Gastroesophageal sphincter (tissue), 3 donors: Measurements from ENCODE around the gene TSPAN5.

Experiments used
- CTCF ChIP-seq, 4 experiments: fragments of 200-600 bp in 2 of 4; fragments of 450-650 bp in 2 of 4; sonication (generic) in 1 of 4; IDR thresholded peaks; one replicate each; pipeline ENCODE4 v1.5.1; 2017 to 2019; ENCODE audit warnings: antibody characterized with exemption in 4 of 4, mild to moderate bottlenecking in 2 of 4, moderate library complexity in 2 of 4
- EP300 ChIP-seq: sonication (generic); formaldehyde crosslinking; IDR thresholded peaks from one replicate; pipeline ENCODE4 v1.6.1; 2017; ENCODE audit warnings: antibody characterized with exemption, mild to moderate bottlenecking
- POLR2A ChIP-seq, 2 donors: fragments of 450-650 bp; IDR thresholded peaks; one replicate each; pipeline ENCODE4 v1.6.1; 2017; ENCODE audit warnings: antibody characterized with exemption in 2 of 2, mild to moderate bottlenecking in 2 of 2, moderate library complexity in 1 of 2
- POLR2AphosphoS5 ChIP-seq: sonication (generic); formaldehyde crosslinking; IDR thresholded peaks from one replicate; pipeline ENCODE4 v1.6.1; 2017; ENCODE audit warnings: antibody characterized with exemption

DNA sequence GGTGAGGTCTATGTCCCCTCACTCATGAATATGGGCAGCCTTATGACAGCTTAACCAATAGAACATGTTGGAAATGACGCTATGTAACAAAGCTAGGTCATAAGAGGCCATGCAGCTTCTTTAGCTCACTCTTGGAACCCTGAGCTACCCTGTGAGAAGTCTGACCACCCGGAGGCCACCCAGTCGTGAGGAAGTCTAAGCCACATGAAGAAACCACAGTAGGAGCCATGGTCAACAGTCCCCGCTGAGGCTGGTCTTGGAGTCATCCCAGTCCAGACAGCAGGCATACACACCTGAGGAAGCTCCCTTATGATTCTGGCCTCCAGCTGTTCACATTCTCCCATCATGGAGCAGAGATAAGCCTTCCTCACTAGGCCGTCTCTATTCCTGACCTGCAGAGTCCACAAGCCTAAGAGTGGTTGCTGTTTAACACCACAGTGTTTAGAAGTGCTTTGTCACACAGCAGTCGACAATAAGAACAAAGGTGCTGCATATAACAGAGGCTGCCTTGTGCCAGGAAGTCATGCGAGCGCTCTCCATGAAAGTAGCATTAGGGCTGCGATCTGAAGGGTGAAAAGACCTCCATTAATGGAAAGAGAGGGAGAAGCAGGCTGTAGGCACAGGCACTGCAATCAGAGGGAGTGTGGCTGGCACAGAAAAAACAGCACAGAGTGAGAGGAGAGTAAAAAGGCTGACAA lies 38.2 kb downstream of the TSPAN5 start:
- TF ChIP-seq CTCF (IDR thresholded peaks at IDR 0.05) (no peak), POLR2AphosphoS5 (no peak), POLR2A (IDR thresholded peaks at IDR 0.05) (no peak), EP300 (no peak)
